ENCODE measurements around the gene TYW5.

DNA sequence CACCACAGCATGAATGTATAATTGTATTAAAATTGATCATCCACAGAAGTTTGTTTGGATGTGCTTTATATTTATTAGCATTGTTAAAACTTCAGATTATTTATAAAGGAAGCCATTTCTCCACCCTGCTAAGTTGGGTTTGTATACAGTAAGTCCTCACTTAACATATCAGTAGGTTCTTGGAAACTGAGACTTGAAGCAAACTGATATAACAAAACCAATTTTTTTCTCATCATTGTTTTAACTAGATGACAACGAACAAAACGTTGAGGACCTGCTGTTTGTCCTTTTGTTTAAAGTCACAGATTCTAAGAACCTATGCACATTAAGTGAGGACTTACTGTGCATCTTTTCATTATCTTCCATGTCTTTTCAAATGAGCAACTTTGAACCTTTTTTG is 27.1 kb downstream of the TYW5 start:
- no peak for TF ChIP-seq ZNF670 (CRISPR knock-in tag; IDR thresholded peaks at IDR 0.05; ENCODE audit: borderline replicate concordance)
- TF ChIP-seq CTCF (CRISPR knock-in tag; IDR thresholded peaks at IDR 0.05): no peak
- TF ChIP-seq ZNF672 (CRISPR knock-in tag; IDR thresholded peaks at IDR 0.05): no peak
- no peak for TF ChIP-seq RBAK (CRISPR knock-in tag; IDR thresholded peaks at IDR 0.05)
- no peak for TF ChIP-seq JUND (CRISPR knock-in tag; IDR thresholded peaks at IDR 0.05)
- TF ChIP-seq SIN3A (IDR thresholded peaks at IDR 0.05; ENCODE audit: borderline replicate concordance, low read depth, low read length): no peak
- TF ChIP-seq ZBTB37 (CRISPR knock-in tag; IDR thresholded peaks at IDR 0.05): no peak
- TF ChIP-seq ZSCAN22 (CRISPR knock-in tag; IDR thresholded peaks at IDR 0.05): no peak
- TF ChIP-seq MAX (IDR thresholded peaks at IDR 0.05): no peak
- TF ChIP-seq PTBP1 (IDR thresholded peaks at IDR 0.05; ENCODE audit: low read depth, low read length, poor library complexity, severe bottlenecking): no peak
